Fibroblast of lung (primary cell): ENCODE data around the gene GFY. TPM values are rescaled to one million over a fixed set of nuclear protein-coding genes. Genes with fewer than 3 reads are reported as not detected.
"Not testable (repeated sequence)": the region's sequence is repeated elsewhere in the genome, so short reads cannot be mapped to it uniquely, and the experiment has no call there.

Source experiments
- DNase-seq, 2 donors: peaks; one replicate each; pipeline versions ENCODE4 v3.0.0 to v3.0.0-alpha.2; 2010; ENCODE audit warnings: low read depth in 2 of 2
- H2AFZ ChIP-seq: 2 replicates; pipeline ENCODE4 v1.5.1; 2012; ENCODE audit warnings: low read length, control low read depth, inconsistent platforms
- H3K27ac ChIP-seq: 2 replicates; pipeline ENCODE4 v1.5.1; 2011; ENCODE audit warnings: low read length, control low read depth; ENCODE audit not compliant: insufficient read depth
- H3K27me3 ChIP-seq: 2 replicates; pipeline ENCODE4 v1.5.1; 2011; ENCODE audit warnings: mild to moderate bottlenecking, low read length; ENCODE audit not compliant: control insufficient read depth, insufficient read depth
- H3K36me3 ChIP-seq: 2 replicates; pipeline ENCODE4 v1.5.1; 2011; ENCODE audit warnings: low read length; ENCODE audit not compliant: control insufficient read depth, insufficient read depth
- H3K4me1 ChIP-seq: 2 replicates; pipeline ENCODE4 v1.5.1; 2011; ENCODE audit warnings: low read length; ENCODE audit not compliant: control insufficient read depth, insufficient read depth; ENCODE audit errors: extremely low read depth
- H3K4me2 ChIP-seq: 2 replicates; pipeline ENCODE4 v1.5.1; 2011; ENCODE audit warnings: low read length, control low read depth; ENCODE audit not compliant: insufficient read depth; ENCODE audit errors: extremely low read depth
- H3K4me3 ChIP-seq, 4 experiments: fragments of 200-600 bp in 1 of 4; sonication (generic) in 1 of 4; replicated peaks in 1 of 4; 2 replicates each; pipeline ENCODE4 v1.5.1; 2011 to 2016; ENCODE audit warnings: low read length in 4 of 4, low read depth in 3 of 4, mild to moderate bottlenecking in 3 of 4, control low read depth in 2 of 4, inconsistent platforms in 1 of 4, mixed read lengths in 1 of 4; ENCODE audit not compliant: insufficient read depth in 1 of 4; ENCODE audit errors: control extremely low read depth in 1 of 4
- H3K79me2 ChIP-seq: 2 replicates; pipeline ENCODE4 v1.5.1; 2012; ENCODE audit warnings: mild to moderate bottlenecking, low read length, inconsistent platforms; ENCODE audit not compliant: control insufficient read depth, insufficient read depth
- H3K9ac ChIP-seq: 2 replicates; pipeline ENCODE4 v1.5.1; 2011; ENCODE audit warnings: mild to moderate bottlenecking, low read length, control low read depth; ENCODE audit not compliant: insufficient read depth
- H3K9me3 ChIP-seq: 2 replicates; pipeline ENCODE4 v1.5.1; 2012; ENCODE audit warnings: low read depth, low read length; ENCODE audit not compliant: control insufficient read depth, insufficient read depth
- H4K20me1 ChIP-seq: 2 replicates; pipeline ENCODE4 v1.5.1; 2011; ENCODE audit warnings: low read length; ENCODE audit not compliant: control insufficient read depth, insufficient read depth; ENCODE audit errors: extremely low read depth
- CTCF ChIP-seq, 2 donors: IDR thresholded peaks in 1 of 2; conservative IDR thresholded peaks in 1 of 2; 1 replicate in 1 of 2; 2 replicates in 1 of 2; pipeline ENCODE4 v1.5.1; 2011 to 2012; ENCODE audit warnings: low read length in 2 of 2, control low read depth in 1 of 2, inconsistent platforms in 1 of 2, low read depth in 1 of 2, mild to moderate bottlenecking in 1 of 2
- EZH2 ChIP-seq: IDR thresholded peaks from 2 replicates; pipeline ENCODE4 v1.5.1; 2012; ENCODE audit warnings: low read length, control low read depth, mild to moderate bottlenecking; ENCODE audit errors: missing control alignments
- polyA plus RNA-seq, 2 donors: library from polyadenylated mRNA; depleted of rRNA in 1 of 2; stranded (reverse) in 1 of 2; unstranded in 1 of 2; fragments of >200 nt; gene quantifications; 2 replicates each; pipeline ENCODE4 v1.2.1, GENCODE V29; 2011 to 2012; ENCODE audit warnings: missing spikeins in 1 of 2
- total RNA-seq: library from RNA; depleted of rRNA; stranded (reverse); fragments of >200 nt; gene quantifications from 2 replicates; pipeline ENCODE4 v1.2.1, GENCODE V29; 2014

Gene GFY
- total and polyA plus RNA-seq, 2 donors (not counting 1 experiment from before 2014, with no cell fraction given), result not detected

DNA sequence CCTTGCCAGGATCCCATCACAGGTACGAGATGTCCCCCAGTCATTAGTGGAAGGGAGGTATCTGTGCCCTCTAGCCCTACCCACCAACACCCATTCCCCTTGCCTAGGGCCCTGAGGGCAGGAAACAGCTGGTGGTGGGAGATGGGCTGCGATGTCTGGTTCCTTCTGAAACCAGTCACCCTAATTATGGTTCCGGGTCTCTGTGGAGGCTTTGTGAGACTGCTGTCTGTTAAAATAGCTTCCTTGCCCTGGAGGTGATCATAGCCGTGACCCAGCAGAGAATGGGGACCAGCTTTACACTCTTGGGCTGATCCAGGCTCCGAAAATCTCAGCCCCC, 33.3 kb downstream of the GFY start:
- H3K4me3 ChIP-seq, result no peak overlapping the region
- H3K4me1 ChIP-seq, result no peaks in the 10 kb centered on the region
- H3K79me2 ChIP-seq, result no peaks in the 10 kb centered on the region
- H3K4me2 ChIP-seq, result no peak overlapping the region
- H3K9ac ChIP-seq, result no peak overlapping the region
- TF ChIP-seq EZH2 (no peak), CTCF (conservative IDR thresholded peaks at IDR 0.05 in 1 of 2, IDR thresholded peaks at IDR 0.05 in 1 of 2; ENCODE audit: low read depth in 1 of 2, low read length in 2 of 2) (no peak)
- H4K20me1 ChIP-seq, result no peaks in the 10 kb centered on the region
- H2AFZ ChIP-seq, result no peak overlapping the region
- DNase-seq, result no peak
- no peaks in the 10 kb centered on the region for H3K27me3 ChIP-seq
- H3K36me3 ChIP-seq, result no peaks in the 10 kb centered on the region
- no peaks in the 10 kb centered on the region for H3K9me3 ChIP-seq
- H3K27ac ChIP-seq, result peak overlapping the region; percentile 28

DNA sequence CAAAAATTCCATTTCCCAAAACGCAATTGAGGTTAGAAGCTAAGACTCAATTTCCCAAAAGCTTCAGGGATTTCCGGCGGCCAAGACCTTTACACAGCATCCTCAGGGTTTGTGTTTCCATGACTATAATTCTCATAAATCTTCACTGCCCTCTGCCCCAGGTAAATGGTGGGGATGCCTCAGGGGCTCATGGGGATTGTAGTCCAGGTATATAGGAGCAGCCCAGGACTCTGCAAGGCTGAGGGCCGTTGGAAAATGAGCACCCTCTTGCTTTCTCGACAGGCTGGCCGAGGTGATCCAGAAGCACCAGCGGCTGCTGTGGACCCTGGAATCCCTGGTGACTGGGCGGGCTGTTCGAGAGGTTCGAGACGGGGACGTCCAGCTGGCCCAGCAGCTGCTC, 34.2 kb downstream of the GFY start:
- Histone ChIP-seq H4K20me1 (no peaks in the 10 kb centered on the region), H3K9ac (no peak overlapping the region), H3K4me1 (no peaks in the 10 kb centered on the region), H3K36me3 (no peaks in the 10 kb centered on the region), H3K4me2 (no peak overlapping the region), H3K27me3 (no peaks in the 10 kb centered on the region), H3K27ac (no peak overlapping the region), H3K79me2 (no peaks in the 10 kb centered on the region), H2AFZ (no peak overlapping the region), H3K9me3 (no peaks in the 10 kb centered on the region), H3K4me3 (no peak overlapping the region)
- no peak for DNase-seq
- no peak for TF ChIP-seq EZH2
- TF ChIP-seq CTCF (conservative IDR thresholded peaks at IDR 0.05 in 1 of 2, IDR thresholded peaks at IDR 0.05 in 1 of 2; ENCODE audit: low read depth in 1 of 2, low read length in 2 of 2), result no peak

- H3K4me2 ChIP-seq, H3K36me3 ChIP-seq, H3K4me1 ChIP-seq, H3K9me3 ChIP-seq, H3K9ac ChIP-seq, H3K27me3 ChIP-seq, DNase-seq, H2AFZ ChIP-seq, H3K27ac ChIP-seq, H3K79me2 ChIP-seq, H3K4me3 ChIP-seq, H4K20me1 ChIP-seq: not testable (repeated sequence)
Observed at GRCh38 chr19:49461130-49461529, 35.9 kb downstream of the GFY start.

GRCh38 chr19:49461656-49462055, 36.5 kb downstream of the GFY start:
- H3K9ac ChIP-seq, result no peak overlapping the region
- H3K27me3 ChIP-seq, result no peaks in the 10 kb centered on the region
- no peak overlapping the region for H3K27ac ChIP-seq
- no peak overlapping the region for H3K4me3 ChIP-seq
- DNase-seq, result no peak
- no peak overlapping the region for H2AFZ ChIP-seq
- H3K9me3 ChIP-seq, result no peaks in the 10 kb centered on the region
- H3K4me2 ChIP-seq, result no peak overlapping the region
- no peaks in the 10 kb centered on the region for H3K36me3 ChIP-seq
- no peaks in the 10 kb centered on the region for H3K4me1 ChIP-seq
- no peak for TF ChIP-seq CTCF (conservative IDR thresholded peaks at IDR 0.05 in 1 of 2, IDR thresholded peaks at IDR 0.05 in 1 of 2; ENCODE audit: low read depth in 1 of 2, low read length in 2 of 2)
- no peak for TF ChIP-seq EZH2
- no peaks in the 10 kb centered on the region for H4K20me1 ChIP-seq
- H3K79me2 ChIP-seq, result no peaks in the 10 kb centered on the region
